ENCODE data around the gene OR2T35. TPM values are rescaled to one million over a fixed set of nuclear protein-coding genes. Genes with fewer than 3 reads are reported as not detected.
A peak's percentile ranks its signal among the peaks of the same experiment; 100 is the strongest.
"Not testable (repeated sequence)": the region's sequence is repeated elsewhere in the genome, so short reads cannot be mapped to it uniquely, and the experiment has no call there.

The OR2T35 gene
- total RNA-seq (2016; rRNA removed; fragmentation: Illumina TruSeq; extraction: Trizol), result not detected in 2 replicates
- total RNA-seq (2016; cell fraction: cytosol; rRNA removed; fragmentation: Illumina TruSeq; extraction: Trizol; ENCODE audit: low read depth), result not detected in 2 replicates
- total RNA-seq (2016; cell fraction: insoluble cytoplasmic fraction; rRNA removed; fragmentation: Illumina TruSeq; extraction: Trizol), result not detected in 2 replicates
- total RNA-seq (2016; cell fraction: membrane; rRNA removed; fragmentation: Illumina TruSeq; extraction: Trizol), result not detected in 2 replicates
- not detected in 2 replicates for total RNA-seq (2016; cell fraction: nucleus; rRNA removed; fragmentation: Illumina TruSeq; extraction: Trizol)
- polyA plus RNA-seq (2011; rRNA removed), result not detected in 2 replicates
- polyA plus RNA-seq (2011; cell fraction: cytosol; rRNA removed), result not detected in 2 replicates
- polyA plus RNA-seq (2011; cell fraction: nucleus; rRNA removed), result not detected in 2 replicates
- polyA plus RNA-seq (2012), result not detected in 2 replicates
- polyA plus RNA-seq (2016; cell fraction: cytosol; fragmentation: Illumina TruSeq; extraction: Trizol; ENCODE audit: low read depth), result not detected in 2 replicates
- polyA plus RNA-seq (2016; cell fraction: insoluble cytoplasmic fraction; fragmentation: Illumina TruSeq; extraction: Trizol; ENCODE audit: low read depth), result not detected in 2 replicates
- not detected in 2 replicates for polyA plus RNA-seq (2016; cell fraction: membrane; fragmentation: Illumina TruSeq; extraction: Trizol; ENCODE audit: low read depth)
- not detected in 2 replicates for polyA plus RNA-seq (2016; cell fraction: nucleus; fragmentation: Illumina TruSeq; extraction: Trizol; ENCODE audit: insufficient read depth, low read depth)
- polyA minus RNA-seq (2011; rRNA and poly(A)+ RNA removed; ENCODE audit: low replicate concordance), result not detected in 2 replicates
- polyA minus RNA-seq (2011; cell fraction: cytosol; rRNA and poly(A)+ RNA removed), result not detected in 2 replicates
- not detected in 2 replicates for polyA minus RNA-seq (2011; cell fraction: nucleus; rRNA and poly(A)+ RNA removed)
- percentile 9 among the genes with signal in this experiment for Bru-seq, nascent RNA
- percentile 14 among the genes with signal in this experiment for BruChase-seq, experiment 1, labeled RNA remaining after a 6-hour chase
- BruChase-seq, experiment 2, labeled RNA remaining after a 2-hour chase, result not detected
- long read RNA-seq, experiment 1, result 0 reads
- long read RNA-seq, experiment 2, result 0 reads

GRCh38 chr1:248645178-248645577 is at the start of gene OR2T35:
OR2T35 (minus strand) TSS chr1:248645278; CDS start chr1:248639258, 6,020 bp downstream.
- FAIRE-seq, result not testable (repeated sequence)

GRCh38 chr1:248691567-248692155 is 46.6 kb upstream of the OR2T35 start:
- in situ Hi-C loops (cut with HindIII; ENCODE audit: extremely low pct_ligation_motif_present, low pct_unique_long_range_greater_than_20kb), result loop anchor here (10.0 kb wide), 1 partner anchor 67 kb away; no protein-coding TSS in a partner anchor
- FAIRE-seq (no peak), DNase-seq (ENCODE audit: low spot score) (no peak), ATAC-seq (no peak)
- BruUV-seq (replicated peaks), result no TSS peak
- no peak overlapping the region for H3K4me2 ChIP-seq (ENCODE audit: low read depth, low read length)
- ChIA-PET POLR2A (no interaction called here), CTCF (ENCODE audit: low intra/inter-chr PET ratio, low total read pairs) (no interaction called here)
- H3K27ac ChIP-seq (ENCODE audit: extremely low read length, insufficient read depth, low read length), result no peak overlapping the region
- H3K79me2 ChIP-seq (ENCODE audit: insufficient read depth, low read length), result no peaks in the 10 kb centered on the region
- TF ChIP-seq ZMYM2 (CRISPR knock-in tag; IDR thresholded peaks at IDR 0.05) (no peak), ZNF850 (CRISPR knock-in tag; conservative IDR thresholded peaks at IDR 0.05) (no peak), ZNF713 (CRISPR knock-in tag; IDR thresholded peaks at IDR 0.05) (no peak), KAT8 (CRISPR knock-in tag; IDR thresholded peaks at IDR 0.05) (no peak)
- no peaks in the 10 kb centered on the region for H3K27me3 ChIP-seq (ENCODE audit: control insufficient read depth in 1 of 2, insufficient read depth in 2 of 2, low read length in 2 of 2)
- no peaks in the 10 kb centered on the region for H3K9me3 ChIP-seq (ENCODE audit: low read length)
- H4K20me1 ChIP-seq (ENCODE audit: insufficient read depth, low read length), result no peaks in the 10 kb centered on the region
- 56% methylated on average over 16 of the region's 51 CpGs for WGBS (ENCODE audit: low lambda C conversion rate)
- no peak overlapping the region for H3K9ac ChIP-seq (ENCODE audit: insufficient read depth, low read depth, low read length)
- no peak overlapping the region for H3K4me3 ChIP-seq (replicated peaks in 1 of 3; ENCODE audit: insufficient read depth in 1 of 3, low read depth in 2 of 3, low read length in 3 of 3)
- H2AFZ ChIP-seq (ENCODE audit: low read length), result no peak overlapping the region
- H3K36me3 ChIP-seq (replicated peaks in 1 of 2; ENCODE audit: control insufficient read depth in 1 of 2, insufficient read depth in 2 of 2, low read length in 2 of 2), result no peaks in the 10 kb centered on the region
- H3K4me1 ChIP-seq (ENCODE audit: insufficient read depth, low read length), result no peaks in the 10 kb centered on the region
- intact Hi-C loops (cut with micrococcal nuclease; ENCODE audit: unreplicated experiment), result no loop called here

More at GRCh38 chr1:248645178-248645577, at the start of gene OR2T35:
- 44% methylated on average over 2 of the region's 3 CpGs for WGBS (ENCODE audit: low lambda C conversion rate)
- H3K4me3 ChIP-seq (replicated peaks in 1 of 3; ENCODE audit: insufficient read depth in 1 of 3, low read depth in 2 of 3, low read length in 3 of 3); H3K9me3 ChIP-seq (ENCODE audit: low read length); intact Hi-C loops (cut with micrococcal nuclease; ENCODE audit: unreplicated experiment); DNase-seq (ENCODE audit: low spot score); H3K36me3 ChIP-seq (replicated peaks in 1 of 2; ENCODE audit: control insufficient read depth in 1 of 2, insufficient read depth in 2 of 2, low read length in 2 of 2); H4K20me1 ChIP-seq (ENCODE audit: insufficient read depth, low read length); CTCF ChIA-PET (ENCODE audit: low intra/inter-chr PET ratio, low total read pairs); POLR2A ChIA-PET; H3K27me3 ChIP-seq (ENCODE audit: control insufficient read depth in 1 of 2, insufficient read depth in 2 of 2, low read length in 2 of 2); ATAC-seq; BruUV-seq (replicated peaks); H3K4me1 ChIP-seq (ENCODE audit: insufficient read depth, low read length); H3K27ac ChIP-seq (ENCODE audit: extremely low read length, insufficient read depth, low read length); H3K9ac ChIP-seq (ENCODE audit: insufficient read depth, low read depth, low read length); H3K79me2 ChIP-seq (ENCODE audit: insufficient read depth, low read length); in situ Hi-C loops (cut with HindIII; ENCODE audit: extremely low pct_ligation_motif_present, low pct_unique_long_range_greater_than_20kb); H2AFZ ChIP-seq (ENCODE audit: low read length); H3K4me2 ChIP-seq (ENCODE audit: low read depth, low read length): not testable (repeated sequence)
